CD4-positive, alpha-beta T cell (primary cell): ENCODE data around the gene ZNF423. TPM values are rescaled to one million over a fixed set of nuclear protein-coding genes. Genes with fewer than 3 reads are reported as not detected.

Experiments
- ATAC-seq: fragments of 200-7000 bp; cut with Tn5 transposase; one replicate; pipeline ENCODE4 v1.10.0; 2022; ENCODE audit warnings: mild to moderate bottlenecking; ENCODE audit not compliant: poor library complexity
- CTCF ChIA-PET: fragments of 350-600 bp; sonication (Branson Sonifier 250); formaldehyde crosslinking; loops from one replicate; lab custom pipeline; 2021; ENCODE audit warnings: antibody characterized with exemption, inconsistent platforms; lab: Charles Lee
- POLR2A ChIA-PET: fragments of 350-600 bp; sonication (Branson Sonifier 250); formaldehyde crosslinking; loops from one replicate; lab custom pipeline; 2021; ENCODE audit warnings: antibody characterized with exemption, inconsistent platforms; lab: Charles Lee
- DNase-seq, 14 experiments: peaks; one replicate each; pipeline ENCODE4 v3.0.0-alpha.2; 2013 to 2020; ENCODE audit warnings: mixed read lengths in 2 of 14
- H3K27ac ChIP-seq, 2 donors: one replicate each; pipeline versions ENCODE4 v1.5.1 to v1.7.0; 2013; ENCODE audit warnings: low read length in 2 of 2, low read depth in 1 of 2, mild to moderate bottlenecking in 1 of 2
- H3K27me3 ChIP-seq, 2 experiments: 1 replicate in 1 of 2; 2 replicates in 1 of 2; pipeline versions ENCODE4 v1.6.1 to v1.7.0; 2013; ENCODE audit warnings: low read length in 2 of 2, control low read depth in 1 of 2, mild to moderate bottlenecking in 1 of 2, moderate library complexity in 1 of 2; ENCODE audit not compliant: insufficient read depth in 2 of 2, control insufficient read depth in 1 of 2
- H3K36me3 ChIP-seq: one replicate; pipeline ENCODE4 v1.6.1; 2013; ENCODE audit warnings: low read length, control low read depth; ENCODE audit not compliant: insufficient read depth
- H3K4me1 ChIP-seq: one replicate; pipeline ENCODE4 v1.6.1; 2013; ENCODE audit warnings: low read length, control low read depth; ENCODE audit not compliant: insufficient read depth
- H3K4me3 ChIP-seq: one replicate; pipeline ENCODE4 v1.5.1; 2013; ENCODE audit warnings: mild to moderate bottlenecking, low read length, moderate library complexity
- H3K9me3 ChIP-seq, 2 experiments: 1 replicate in 1 of 2; 2 replicates in 1 of 2; pipeline versions ENCODE4 v1.6.1 to v1.7.0; 2013; ENCODE audit warnings: low read length in 2 of 2, mild to moderate bottlenecking in 2 of 2, control low read depth in 1 of 2, moderate library complexity in 1 of 2; ENCODE audit not compliant: control insufficient read depth in 1 of 2, insufficient read depth in 1 of 2
- H3K27ac Mint-ChIP-seq: one replicate; pipeline ENCODE4 v1.8.0; 2020; ENCODE audit warnings: mixed read lengths
- H3K27me3 Mint-ChIP-seq: one replicate; pipeline ENCODE4 v1.8.0; 2021; ENCODE audit warnings: mixed read lengths
- H3K36me3 Mint-ChIP-seq: one replicate; pipeline ENCODE4 v1.8.0; 2021; ENCODE audit warnings: low read depth, mixed read lengths
- H3K4me1 Mint-ChIP-seq: one replicate; pipeline ENCODE4 v1.8.0; 2021; ENCODE audit warnings: low read depth, mixed read lengths
- H3K4me3 Mint-ChIP-seq: one replicate; pipeline ENCODE4 v1.8.0; 2020; ENCODE audit warnings: mild to moderate bottlenecking, mixed read lengths
- H3K9me3 Mint-ChIP-seq: one replicate; pipeline ENCODE4 v1.8.0; 2020; ENCODE audit warnings: mixed read lengths
- intact Hi-C, 2 experiments: fragments of 100-400 bp; cut with DNase I in 1 of 2; cut with micrococcal nuclease in 1 of 2; formaldehyde crosslinking; loops; one replicate each; pipeline versions ENCODE4 v1.15.1 to v1.9.0; 2023 to 2025; cut with DNase I, micrococcal nuclease
- total RNA-seq, 174 experiments: library from RNA in 2 of 174; stranded (reverse) in 2 of 174; gene quantifications; one replicate each; pipeline ENCODE4 v1.2.3 and lab custom pipeline; 2021 to 2026
- TF ChIP-seq, protein P1 (sequence below): fragments of 200-600 bp; IDR thresholded peaks from one replicate; pipeline ENCODE4 v1.8.0; 2022; ENCODE audit warnings: antibody characterized with exemption, mild to moderate bottlenecking

The ZNF423 gene
- total RNA-seq, 2 experiments from 2014 or later: not detected

DNA sequence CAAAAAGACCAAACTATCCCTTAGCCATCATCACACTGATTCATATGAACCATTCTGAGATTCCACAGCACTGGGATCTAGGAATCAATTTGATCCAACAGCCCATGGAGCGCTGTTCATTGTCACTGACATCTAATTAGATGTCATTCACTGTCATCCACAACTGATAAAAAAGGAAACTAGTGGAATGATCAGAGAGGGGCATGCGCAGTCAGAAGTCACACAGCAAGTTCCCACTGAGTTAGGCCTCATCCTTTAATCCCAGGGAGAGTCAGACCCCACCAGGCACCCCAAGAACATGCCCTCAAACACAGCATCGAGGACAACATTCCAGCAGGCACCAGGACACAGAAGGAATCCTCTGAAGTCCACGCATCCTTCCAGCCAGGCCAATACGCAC, 88.5 kb downstream of the ZNF423 start:
- TF ChIP-seq, protein P1, sequence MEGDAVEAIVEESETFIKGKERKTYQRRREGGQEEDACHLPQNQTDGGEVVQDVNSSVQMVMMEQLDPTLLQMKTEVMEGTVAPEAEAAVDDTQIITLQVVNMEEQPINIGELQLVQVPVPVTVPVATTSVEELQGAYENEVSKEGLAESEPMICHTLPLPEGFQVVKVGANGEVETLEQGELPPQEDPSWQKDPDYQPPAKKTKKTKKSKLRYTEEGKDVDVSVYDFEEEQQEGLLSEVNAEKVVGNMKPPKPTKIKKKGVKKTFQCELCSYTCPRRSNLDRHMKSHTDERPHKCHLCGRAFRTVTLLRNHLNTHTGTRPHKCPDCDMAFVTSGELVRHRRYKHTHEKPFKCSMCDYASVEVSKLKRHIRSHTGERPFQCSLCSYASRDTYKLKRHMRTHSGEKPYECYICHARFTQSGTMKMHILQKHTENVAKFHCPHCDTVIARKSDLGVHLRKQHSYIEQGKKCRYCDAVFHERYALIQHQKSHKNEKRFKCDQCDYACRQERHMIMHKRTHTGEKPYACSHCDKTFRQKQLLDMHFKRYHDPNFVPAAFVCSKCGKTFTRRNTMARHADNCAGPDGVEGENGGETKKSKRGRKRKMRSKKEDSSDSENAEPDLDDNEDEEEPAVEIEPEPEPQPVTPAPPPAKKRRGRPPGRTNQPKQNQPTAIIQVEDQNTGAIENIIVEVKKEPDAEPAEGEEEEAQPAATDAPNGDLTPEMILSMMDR: no peak
- POLR2A ChIA-PET: no interaction called here
- H3K4me3 ChIP-seq: no peak overlapping the region
- no peaks in the 10 kb centered on the region for H3K4me1 Mint-ChIP-seq
- H3K27me3 Mint-ChIP-seq: peaks cover 5% of the 10 kb centered on the region
- no peak overlapping the region for H3K27ac ChIP-seq
- CTCF ChIA-PET: no interaction called here
- H3K36me3 ChIP-seq: no peaks in the 10 kb centered on the region
- H3K9me3 Mint-ChIP-seq: no peaks in the 10 kb centered on the region
- H3K27me3 ChIP-seq: no peaks in the 10 kb centered on the region
- no peak overlapping the region for H3K27ac Mint-ChIP-seq
- no peaks in the 10 kb centered on the region for H3K9me3 ChIP-seq
- no peaks in the 10 kb centered on the region for H3K36me3 Mint-ChIP-seq
- DNase-seq (no peak), ATAC-seq (no peak)
- intact Hi-C loops: no loop called here
- H3K4me1 ChIP-seq: no peaks in the 10 kb centered on the region
- H3K4me3 Mint-ChIP-seq: no peak overlapping the region

DNA sequence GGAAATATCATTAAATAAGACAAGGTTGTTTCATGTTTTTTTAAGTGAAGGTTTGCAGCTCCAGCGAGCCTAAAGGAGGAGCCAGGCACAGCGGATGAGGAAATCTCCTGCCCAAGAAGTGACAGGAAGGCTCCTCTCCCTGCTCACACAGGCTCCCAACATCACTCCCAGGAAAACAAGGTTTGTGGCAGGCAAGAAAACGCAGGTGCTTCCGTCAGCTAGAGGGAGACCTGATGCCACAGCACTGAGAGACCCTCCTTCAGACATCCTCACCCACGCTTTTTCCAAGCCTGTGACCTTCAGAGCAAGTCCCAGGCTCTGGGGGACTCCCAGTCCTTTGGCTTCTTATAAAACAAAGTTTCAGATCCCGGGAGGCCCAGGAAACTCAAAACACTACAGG, 89.7 kb downstream of the ZNF423 start:
- Histone ChIP-seq H3K27ac (no peak overlapping the region), H3K9me3 (no peaks in the 10 kb centered on the region), H3K4me1 (no peaks in the 10 kb centered on the region), H3K4me3 (no peak overlapping the region), H3K36me3 (no peaks in the 10 kb centered on the region), H3K27me3 (no peaks in the 10 kb centered on the region)
- DNase-seq (no peak), ATAC-seq (no peak)
- H3K4me1 Mint-ChIP-seq: no peaks in the 10 kb centered on the region
- ChIA-PET CTCF (no interaction called here), POLR2A (no interaction called here)
- no peaks in the 10 kb centered on the region for H3K36me3 Mint-ChIP-seq
- intact Hi-C loops: no loop called here
- H3K27me3 Mint-ChIP-seq: peaks cover 5% of the 10 kb centered on the region
- H3K9me3 Mint-ChIP-seq: no peaks in the 10 kb centered on the region
- H3K4me3 Mint-ChIP-seq: no peak overlapping the region
- no peak overlapping the region for H3K27ac Mint-ChIP-seq
- TF ChIP-seq, protein P1: no peak

DNA sequence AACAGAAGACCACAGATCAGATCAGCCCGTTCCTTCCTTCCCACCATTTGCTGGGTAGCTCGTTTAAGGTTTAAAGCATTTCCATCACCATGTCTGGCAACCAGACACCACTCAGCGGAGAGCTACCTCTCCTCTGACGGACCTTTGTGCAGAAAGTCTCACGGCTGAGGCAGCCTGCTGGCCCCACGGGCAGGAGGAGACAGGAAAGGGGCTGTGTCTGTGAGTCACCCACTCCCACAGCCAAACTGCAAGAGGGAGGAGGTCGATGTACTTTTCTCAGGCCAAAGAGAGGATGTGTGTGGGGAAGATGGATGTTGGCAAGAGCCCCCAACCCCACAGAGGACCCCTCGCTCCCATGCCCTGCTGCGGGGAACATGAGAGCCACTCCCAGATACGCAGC, 92.1 kb downstream of the ZNF423 start:
- Histone ChIP-seq H3K4me1 (no peaks in the 10 kb centered on the region), H3K4me3 (no peak overlapping the region), H3K27ac (no peak overlapping the region), H3K27me3 (no peaks in the 10 kb centered on the region), H3K36me3 (no peaks in the 10 kb centered on the region), H3K9me3 (no peaks in the 10 kb centered on the region)
- POLR2A ChIA-PET: no interaction called here
- H3K27me3 Mint-ChIP-seq: no peaks in the 10 kb centered on the region
- H3K27ac Mint-ChIP-seq: no peak overlapping the region
- TF ChIP-seq, protein P1: no peak
- no peak overlapping the region for H3K4me3 Mint-ChIP-seq
- CTCF ChIA-PET: no interaction called here
- H3K9me3 Mint-ChIP-seq: no peaks in the 10 kb centered on the region
- ATAC-seq (no peak), DNase-seq (no peak)
- intact Hi-C loops: no loop called here
- no peaks in the 10 kb centered on the region for H3K4me1 Mint-ChIP-seq
- H3K36me3 Mint-ChIP-seq: no peaks in the 10 kb centered on the region
